K562 (cell line): ENCODE results near the gene CBLC. TPM values are rescaled to one million over a fixed set of nuclear protein-coding genes. Genes with fewer than 3 reads are reported as not detected.

Source experiments
- DACH1 ChIP-seq: fragments of 450-650 bp; IDR thresholded peaks from 2 replicates; pipeline ENCODE4 v1.6.1; 2018; ENCODE audit not compliant: partially characterized antibody
- EP300 ChIP-seq: IDR thresholded peaks from 2 replicates; pipeline ENCODE4 v1.6.1; 2012; ENCODE audit warnings: low read length, improper control_type of control experiment
- FOXK2 ChIP-seq, 2 experiments: fragments of 450-650 bp; IDR thresholded peaks in 1 of 2; conservative IDR thresholded peaks in 1 of 2; 2 replicates each; pipeline ENCODE4 v1.6.1; 2016; ENCODE audit warnings: low read depth in 2 of 2, mild to moderate bottlenecking in 1 of 2
- HIVEP1 ChIP-seq: fragments of 250-450 bp; sonication (Bioruptor Pico); IDR thresholded peaks from 2 replicates; pipeline ENCODE4 v1.4.0; 2020; ENCODE audit warnings: mild to moderate bottlenecking
- HOXB6 ChIP-seq: fragments of 250-450 bp; sonication (Bioruptor Pico); IDR thresholded peaks from 2 replicates; pipeline ENCODE4 v1.5.1; 2022; ENCODE audit warnings: mild to moderate bottlenecking, borderline replicate concordance
- MAZ ChIP-seq, 2 experiments: fragments of 450-650 bp in 1 of 2; sonication (generic) in 1 of 2; formaldehyde crosslinking; IDR thresholded peaks in 1 of 2; conservative IDR thresholded peaks in 1 of 2; 2 replicates each; pipeline versions ENCODE4 v1.4.0 to v1.5.0; 2020; ENCODE audit warnings: mild to moderate bottlenecking in 1 of 2, missing genetic modification reagents in 1 of 2
- ZFPM2 ChIP-seq: fragments of 250-450 bp; sonication (Bioruptor Pico); IDR thresholded peaks from 2 replicates; pipeline ENCODE4 v1.5.1; 2022; ENCODE audit warnings: mild to moderate bottlenecking
- ZNF318 ChIP-seq, 2 experiments: fragments of 450-650 bp; IDR thresholded peaks; 2 replicates each; pipeline ENCODE4 v1.6.1; 2016; ENCODE audit warnings: mild to moderate bottlenecking in 2 of 2, borderline replicate concordance in 1 of 2, low read depth in 1 of 2, moderate library complexity in 1 of 2
- ZNF384 ChIP-seq: IDR thresholded peaks from 2 replicates; pipeline ENCODE4 v1.6.1; 2012; ENCODE audit warnings: low read depth, low read length, improper control_type of control experiment
- polyA plus RNA-seq, 8 experiments: library from polyadenylated mRNA; depleted of rRNA in 4 of 8; stranded (reverse) in 5 of 8; unstranded in 3 of 8; fragments of >200 nt; fragmentation: Nextera tagmentation in 2 of 8; fragmentation: Illumina TruSeq in 1 of 8; extraction: Ambion mirVana in 2 of 8; extraction: Trizol in 1 of 8; gene quantifications; 2 replicates each; pipeline versions ENCODE4 v1.2.1 to v1.2.3, GENCODE V29; 2011 to 2014; ENCODE audit warnings: inconsistent platforms in 1 of 8, missing spikeins in 1 of 8
- total RNA-seq, 7 experiments: library from RNA; depleted of rRNA in 6 of 7; stranded (reverse); fragments of >200 nt in 6 of 7; fragmentation: Illumina TruSeq in 2 of 7; extraction: Trizol in 2 of 7; gene quantifications; 2 replicates each; pipeline versions ENCODE4 v1.2.1 to v1.2.3, GENCODE V29; 2011 to 2021; ENCODE audit warnings: low replicate concordance in 1 of 7
- TF ChIP-seq, protein P1 (sequence below): fragments of 200-800 bp; sonication (Bioruptor generic); IDR thresholded peaks from 2 replicates; pipeline ENCODE4 v1.6.1; 2016; ENCODE audit warnings: missing genetic modification characterization, missing compliant biosample characterization

CBLC gene
- total and polyA plus RNA-seq, 9 of the 15 experiments (the other 6 are each of a cell fraction or from before 2014, with no cell fraction given) = 0.09 TPM; not detected in 8

DNA sequence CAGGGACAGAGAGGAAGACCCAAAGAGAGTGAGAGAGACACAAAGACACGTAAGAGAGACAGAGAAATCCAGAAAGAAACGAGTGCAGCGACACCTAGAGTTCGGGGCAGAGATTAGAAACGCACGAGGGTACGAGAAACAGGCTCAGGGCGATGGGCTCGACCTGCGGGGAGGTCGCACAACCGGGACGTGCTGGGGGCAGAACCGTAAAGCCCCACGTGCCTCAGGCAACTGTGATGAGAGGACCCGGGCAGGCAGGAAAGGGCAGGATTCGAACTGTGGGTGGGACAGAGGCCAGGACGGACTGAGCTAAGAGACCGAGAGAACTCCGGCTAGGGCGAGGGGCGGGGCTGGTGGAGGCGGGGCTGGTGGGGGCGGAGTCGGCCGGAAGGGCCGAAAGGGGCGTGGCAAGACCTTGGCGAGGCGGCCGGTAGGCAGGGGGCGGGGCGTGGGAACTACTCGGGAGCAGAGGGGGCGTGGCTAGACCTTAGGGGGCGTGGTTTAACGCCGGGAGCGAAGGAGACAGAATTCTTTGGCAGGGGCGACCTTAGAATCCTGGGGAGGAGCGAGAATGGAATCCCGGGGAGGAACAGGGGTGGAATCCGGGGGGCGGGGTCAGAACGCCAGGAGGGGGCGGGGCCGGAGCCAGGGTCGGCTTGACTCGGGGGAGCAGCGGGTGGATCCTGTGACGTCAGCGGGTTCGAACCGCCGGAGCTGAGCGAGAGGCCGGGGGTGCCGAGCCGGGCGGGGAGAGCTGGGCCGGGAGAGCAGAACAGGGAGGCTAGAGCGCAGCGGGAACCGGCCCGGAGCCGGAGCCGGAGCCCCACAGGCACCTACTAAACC lies 68.1 kb downstream of the CBLC start, which contains the start of gene NECTIN2 (continued):
- TF ChIP-seq, protein P1, sequence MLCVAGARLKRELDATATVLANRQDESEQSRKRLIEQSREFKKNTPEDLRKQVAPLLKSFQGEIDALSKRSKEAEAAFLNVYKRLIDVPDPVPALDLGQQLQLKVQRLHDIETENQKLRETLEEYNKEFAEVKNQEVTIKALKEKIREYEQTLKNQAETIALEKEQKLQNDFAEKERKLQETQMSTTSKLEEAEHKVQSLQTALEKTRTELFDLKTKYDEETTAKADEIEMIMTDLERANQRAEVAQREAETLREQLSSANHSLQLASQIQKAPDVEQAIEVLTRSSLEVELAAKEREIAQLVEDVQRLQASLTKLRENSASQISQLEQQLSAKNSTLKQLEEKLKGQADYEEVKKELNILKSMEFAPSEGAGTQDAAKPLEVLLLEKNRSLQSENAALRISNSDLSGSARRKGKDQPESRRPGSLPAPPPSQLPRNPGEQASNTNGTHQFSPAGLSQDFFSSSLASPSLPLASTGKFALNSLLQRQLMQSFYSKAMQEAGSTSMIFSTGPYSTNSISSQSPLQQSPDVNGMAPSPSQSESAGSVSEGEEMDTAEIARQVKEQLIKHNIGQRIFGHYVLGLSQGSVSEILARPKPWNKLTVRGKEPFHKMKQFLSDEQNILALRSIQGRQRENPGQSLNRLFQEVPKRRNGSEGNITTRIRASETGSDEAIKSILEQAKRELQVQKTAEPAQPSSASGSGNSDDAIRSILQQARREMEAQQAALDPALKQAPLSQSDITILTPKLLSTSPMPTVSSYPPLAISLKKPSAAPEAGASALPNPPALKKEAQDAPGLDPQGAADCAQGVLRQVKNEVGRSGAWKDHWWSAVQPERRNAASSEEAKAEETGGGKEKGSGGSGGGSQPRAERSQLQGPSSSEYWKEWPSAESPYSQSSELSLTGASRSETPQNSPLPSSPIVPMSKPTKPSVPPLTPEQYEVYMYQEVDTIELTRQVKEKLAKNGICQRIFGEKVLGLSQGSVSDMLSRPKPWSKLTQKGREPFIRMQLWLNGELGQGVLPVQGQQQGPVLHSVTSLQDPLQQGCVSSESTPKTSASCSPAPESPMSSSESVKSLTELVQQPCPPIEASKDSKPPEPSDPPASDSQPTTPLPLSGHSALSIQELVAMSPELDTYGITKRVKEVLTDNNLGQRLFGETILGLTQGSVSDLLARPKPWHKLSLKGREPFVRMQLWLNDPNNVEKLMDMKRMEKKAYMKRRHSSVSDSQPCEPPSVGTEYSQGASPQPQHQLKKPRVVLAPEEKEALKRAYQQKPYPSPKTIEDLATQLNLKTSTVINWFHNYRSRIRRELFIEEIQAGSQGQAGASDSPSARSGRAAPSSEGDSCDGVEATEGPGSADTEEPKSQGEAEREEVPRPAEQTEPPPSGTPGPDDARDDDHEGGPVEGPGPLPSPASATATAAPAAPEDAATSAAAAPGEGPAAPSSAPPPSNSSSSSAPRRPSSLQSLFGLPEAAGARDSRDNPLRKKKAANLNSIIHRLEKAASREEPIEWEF (CRISPR knock-in tag) = no peak
- TF ChIP-seq DACH1 = no peak
- no peak for TF ChIP-seq ZNF318 (IDR thresholded peaks at IDR 0.05; ENCODE audit: borderline replicate concordance in 1 of 2, low read depth in 1 of 2)
- no peak for TF ChIP-seq HOXB6 (CRISPR knock-in tag)
- TF ChIP-seq ZFPM2 = no peak
- 0 out of 2 replicates have a peak, but pooled peaks have one; percentile 27 for TF ChIP-seq HIVEP1
- no peak for TF ChIP-seq ZNF384
- TF ChIP-seq EP300 = no peak
- TF ChIP-seq FOXK2 (conservative IDR thresholded peaks at IDR 0.05 in 1 of 2, IDR thresholded peaks at IDR 0.05 in 1 of 2; ENCODE audit: low read depth in 2 of 2) = peak; percentile 82 to 84
- TF ChIP-seq MAZ (CRISPR knock-in tag; conservative IDR thresholded peaks at IDR 0.05 in 1 of 2, IDR thresholded peaks at IDR 0.05 in 1 of 2) = peak; percentile 11 to 62; a peak in 1 of 4 replicates
